Ovary (tissue), 9 donors: ENCODE measurements around the gene KIF6. TPM values are rescaled to one million over a fixed set of nuclear protein-coding genes. Genes with fewer than 3 reads are reported as not detected.
"Not testable (repeated sequence)": the region's sequence is repeated elsewhere in the genome, so short reads cannot be mapped to it uniquely, and the experiment has no call there.

Experiments used
- DNase-seq, 5 donors: peaks; one replicate each; pipeline ENCODE4 v3.0.0-alpha.2; 2019 to 2020
- H3K27ac ChIP-seq, 2 donors: fragments of 200-600 bp; one replicate each; pipeline versions ENCODE4 v1.5.1 to v1.8.0; 2019 to 2022
- H3K27me3 ChIP-seq: fragments of 200-600 bp; one replicate; pipeline ENCODE4 v1.8.0; 2022
- H3K36me3 ChIP-seq: fragments of 200-600 bp; sonication (generic); one replicate; pipeline ENCODE4 v1.5.1; 2019
- H3K4me1 ChIP-seq: one replicate; pipeline ENCODE4 v1.8.1; 2013; ENCODE audit warnings: mild to moderate bottlenecking, moderate library complexity; ENCODE audit not compliant: insufficient read depth
- H3K4me3 ChIP-seq: fragments of 200-600 bp; sonication (generic); one replicate; pipeline ENCODE4 v1.5.1; 2017
- H3K9me3 ChIP-seq, 2 donors: fragments of 200-600 bp in 1 of 2; sonication (generic) in 1 of 2; one replicate each; pipeline versions ENCODE4 v1.5.1 to v1.8.1; 2013 to 2019; ENCODE audit warnings: mild to moderate bottlenecking in 1 of 2, moderate library complexity in 1 of 2
- EP300 ChIP-seq: sonication (generic); formaldehyde crosslinking; IDR thresholded peaks from one replicate; pipeline ENCODE4 v1.6.1; 2017; ENCODE audit warnings: antibody characterized with exemption
- POLR2A ChIP-seq: fragments of 450-650 bp; IDR thresholded peaks from one replicate; pipeline ENCODE4 v1.6.1; 2017; ENCODE audit warnings: antibody characterized with exemption, mild to moderate bottlenecking, moderate library complexity
- WGBS, 3 donors: extraction: QIAGEN DNeasy Blood & Tissue Kit in 1 of 3; methylation state at CpG; one replicate each; pipeline versions ENCODE4 v1.1.5 to v1.1.7; 2013 to 2017; 5-methylcytosine and 5-hydroxymethylcytosine counted together
- intact Hi-C, 4 donors: fragments of 100-400 bp; cut with DNase I; formaldehyde crosslinking; loops; one replicate each; pipeline versions ENCODE4 v1.11.0 to v1.15.1; 2022 to 2023
- polyA plus RNA-seq, 2 donors: library from polyadenylated mRNA; stranded (reverse); fragments of 200-250 nt in 1 of 2; fragments of 350-450 nt in 1 of 2; fragmentation: Illumina TruSeq in 1 of 2; extraction: RNeasy Lipid Tissue Mini Kit (QIAGEN cat#74804) in 1 of 2; gene quantifications; one replicate each; pipeline ENCODE4 v1.2.3, GENCODE V29; 2013 to 2014
- total RNA-seq, 7 donors: library from RNA; depleted of rRNA in 2 of 7; stranded (reverse); fragments of >200 nt in 2 of 7; fragmentation: NEBNext Ultra II Directional in 3 of 7; extraction: Animal tissue kit (Norgen Biotek cat#: 25700) in 3 of 7; gene quantifications; one replicate each; pipeline versions ENCODE4 v1.1.0 to v1.2.4, GENCODE V29; 2016 to 2023
- TF ChIP-seq, protein P1 (sequence below), 3 donors: fragments of 450-650 bp in 2 of 3; fragments of 200-600 bp in 1 of 3; IDR thresholded peaks; one replicate each; pipeline versions ENCODE4 v1.5.1 to v1.8.0; 2016 to 2022; ENCODE audit warnings: antibody characterized with exemption in 3 of 3, mild to moderate bottlenecking in 1 of 3
- donor health status: DM: no; HTN: no; CAD: no; lungs with moderate emphysema.
- donor health status: DM: no; HTN: no; CAD: no.
- donor health status: Bipolar disorder and iron deficiency.
- donor health status: DM: yes; HTN: yes; CAD: no.
- donor health status: DM: no; HTN: no; CAD: no.
- donor health status: DM: yes; HTN: yes; CAD: no.

Gene KIF6
- total and polyA plus RNA-seq, 9 donors = 0.12 to 2.1 (median 0.82) TPM

DNA sequence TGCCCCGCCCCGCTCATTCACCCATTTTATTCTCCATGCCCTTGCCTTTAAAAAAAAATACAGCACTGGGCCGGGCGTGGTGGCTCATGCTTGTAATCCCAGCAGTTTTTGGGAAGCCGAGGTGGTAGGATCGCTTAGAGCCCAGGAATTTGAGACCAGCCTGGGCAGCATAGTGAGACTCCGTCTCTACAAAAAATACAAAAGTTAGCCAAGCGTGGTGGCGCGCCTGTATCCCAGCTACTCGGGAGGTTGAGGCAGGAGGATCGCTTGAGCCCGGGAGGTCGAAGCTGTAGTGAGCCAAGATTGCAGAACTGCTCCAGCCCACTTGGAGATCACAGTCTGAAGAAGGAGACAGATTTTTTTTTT lies 407 bp upstream of the KIF6 start:
- Histone ChIP-seq H3K36me3 (no peaks in the 10 kb centered on the region), H3K9me3 (no peaks in the 10 kb centered on the region), H3K4me3 (peak overlapping the region; percentile 84), H3K4me1 (peaks cover 5% of the 10 kb centered on the region), H3K27ac (no peak overlapping the region), H3K27me3 (no peaks in the 10 kb centered on the region)
- no peak for TF ChIP-seq EP300
- TF ChIP-seq, protein P1, sequence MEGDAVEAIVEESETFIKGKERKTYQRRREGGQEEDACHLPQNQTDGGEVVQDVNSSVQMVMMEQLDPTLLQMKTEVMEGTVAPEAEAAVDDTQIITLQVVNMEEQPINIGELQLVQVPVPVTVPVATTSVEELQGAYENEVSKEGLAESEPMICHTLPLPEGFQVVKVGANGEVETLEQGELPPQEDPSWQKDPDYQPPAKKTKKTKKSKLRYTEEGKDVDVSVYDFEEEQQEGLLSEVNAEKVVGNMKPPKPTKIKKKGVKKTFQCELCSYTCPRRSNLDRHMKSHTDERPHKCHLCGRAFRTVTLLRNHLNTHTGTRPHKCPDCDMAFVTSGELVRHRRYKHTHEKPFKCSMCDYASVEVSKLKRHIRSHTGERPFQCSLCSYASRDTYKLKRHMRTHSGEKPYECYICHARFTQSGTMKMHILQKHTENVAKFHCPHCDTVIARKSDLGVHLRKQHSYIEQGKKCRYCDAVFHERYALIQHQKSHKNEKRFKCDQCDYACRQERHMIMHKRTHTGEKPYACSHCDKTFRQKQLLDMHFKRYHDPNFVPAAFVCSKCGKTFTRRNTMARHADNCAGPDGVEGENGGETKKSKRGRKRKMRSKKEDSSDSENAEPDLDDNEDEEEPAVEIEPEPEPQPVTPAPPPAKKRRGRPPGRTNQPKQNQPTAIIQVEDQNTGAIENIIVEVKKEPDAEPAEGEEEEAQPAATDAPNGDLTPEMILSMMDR (IDR thresholded peaks at IDR 0.05) = no peak
- no peak for TF ChIP-seq POLR2A
- 48 to 56% (median 52%) methylated on average over 14 of the region's 14 CpGs for WGBS, 3 donors
- no peak for DNase-seq
- intact Hi-C loops = no loop called here

DNA sequence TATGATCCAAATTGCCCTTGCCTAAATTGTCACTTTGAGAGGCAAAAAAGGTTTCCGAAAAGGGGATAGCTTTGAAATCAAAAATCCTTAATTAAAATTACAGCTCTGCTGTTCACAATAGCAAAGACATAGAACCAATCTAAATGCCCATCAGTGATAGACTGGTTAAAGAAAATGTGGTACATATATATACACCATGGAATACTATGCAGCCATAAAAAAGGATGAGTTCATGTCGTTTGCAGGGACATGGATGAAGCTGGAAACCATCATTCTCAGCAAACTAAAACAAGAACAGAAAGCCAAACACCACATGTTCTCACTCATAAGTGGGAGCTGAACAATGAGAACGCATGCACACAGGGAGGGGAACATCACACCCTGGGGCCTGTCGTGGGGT lies 1.9 kb downstream of the KIF6 start:
- H3K9me3 ChIP-seq, H3K4me1 ChIP-seq, H3K36me3 ChIP-seq, H3K27ac ChIP-seq, intact Hi-C loops, H3K27me3 ChIP-seq, DNase-seq, H3K4me3 ChIP-seq: not testable (repeated sequence)
- WGBS, 3 donors = 69 to 89% (median 74%) methylated on average over 4 of the region's 4 CpGs

DNA sequence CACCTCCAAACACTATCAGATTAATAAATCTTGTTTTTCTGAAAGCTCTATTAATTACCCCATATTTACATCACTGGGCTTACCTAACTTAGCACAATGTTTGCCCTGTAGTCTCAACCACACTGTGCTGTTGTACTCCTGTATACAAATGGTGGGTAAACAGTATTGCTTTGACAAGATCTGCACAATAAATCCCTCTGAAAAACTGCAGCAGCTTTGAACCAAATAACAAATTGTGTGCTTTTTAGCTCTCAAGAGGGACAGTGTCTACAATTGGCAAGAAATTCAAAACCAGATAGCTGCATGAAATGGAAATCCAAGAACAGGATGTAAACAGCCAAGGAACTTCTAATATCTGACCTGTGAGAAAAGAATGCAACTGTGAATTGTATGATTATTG lies 10.4 kb downstream of the KIF6 start:
- intact Hi-C loops = no loop called here
- DNase-seq = no peak
- TF ChIP-seq EP300 (no peak), POLR2A (no peak)
- H3K27ac ChIP-seq = no peak overlapping the region
- no peaks in the 10 kb centered on the region for H3K9me3 ChIP-seq
- no peak overlapping the region for H3K4me3 ChIP-seq
- no peaks in the 10 kb centered on the region for H3K27me3 ChIP-seq
- H3K4me1 ChIP-seq = no peaks in the 10 kb centered on the region
- H3K36me3 ChIP-seq = no peaks in the 10 kb centered on the region

DNA sequence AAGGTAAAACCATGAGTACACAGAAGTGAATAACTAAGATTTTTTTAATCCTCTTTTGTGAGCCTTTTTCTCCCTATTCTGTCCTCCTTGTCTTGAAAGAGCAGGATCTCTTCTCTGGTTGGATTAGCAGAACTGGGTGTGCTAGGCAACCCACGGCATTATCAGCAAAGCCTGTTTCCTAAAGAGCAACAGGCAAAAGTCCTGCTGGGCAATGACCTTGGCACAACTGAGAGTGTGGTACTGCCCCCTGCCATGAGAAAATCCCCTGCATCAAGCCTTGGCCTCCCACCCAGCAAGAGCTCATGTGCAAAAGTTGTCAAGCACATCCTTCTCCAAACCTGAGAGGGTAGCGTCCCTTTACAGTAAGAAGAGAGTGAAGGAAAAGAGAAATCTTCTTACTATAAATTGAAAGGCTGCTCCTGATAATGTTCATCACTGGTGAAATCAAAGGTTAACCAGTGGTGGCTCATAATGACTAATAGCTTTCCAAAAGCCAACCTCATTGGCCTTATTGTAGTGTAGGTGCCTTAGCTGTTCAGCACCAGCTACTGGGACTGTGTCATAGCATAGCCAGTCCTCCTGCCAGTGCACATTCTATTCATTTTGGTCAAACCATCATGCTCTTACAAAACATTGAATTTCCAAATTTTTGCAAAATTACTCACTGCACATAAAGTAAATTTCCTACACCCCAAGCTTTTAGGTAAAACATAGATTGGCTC lies 17.1 kb downstream of the KIF6 start:
- no peaks in the 10 kb centered on the region for H3K9me3 ChIP-seq
- no peak overlapping the region for H3K4me3 ChIP-seq
- H3K27me3 ChIP-seq = no peaks in the 10 kb centered on the region
- WGBS, 3 donors = 69 to 86% (median 85%) methylated on average over 2 of the region's 2 CpGs
- intact Hi-C loops = no loop called here
- TF ChIP-seq EP300 (no peak), POLR2A (no peak)
- TF ChIP-seq, protein P1 (IDR thresholded peaks at IDR 0.05) = no peak
- H3K4me1 ChIP-seq = no peaks in the 10 kb centered on the region
- DNase-seq = no peak
- H3K36me3 ChIP-seq = no peaks in the 10 kb centered on the region
- H3K27ac ChIP-seq = no peak overlapping the region

DNA sequence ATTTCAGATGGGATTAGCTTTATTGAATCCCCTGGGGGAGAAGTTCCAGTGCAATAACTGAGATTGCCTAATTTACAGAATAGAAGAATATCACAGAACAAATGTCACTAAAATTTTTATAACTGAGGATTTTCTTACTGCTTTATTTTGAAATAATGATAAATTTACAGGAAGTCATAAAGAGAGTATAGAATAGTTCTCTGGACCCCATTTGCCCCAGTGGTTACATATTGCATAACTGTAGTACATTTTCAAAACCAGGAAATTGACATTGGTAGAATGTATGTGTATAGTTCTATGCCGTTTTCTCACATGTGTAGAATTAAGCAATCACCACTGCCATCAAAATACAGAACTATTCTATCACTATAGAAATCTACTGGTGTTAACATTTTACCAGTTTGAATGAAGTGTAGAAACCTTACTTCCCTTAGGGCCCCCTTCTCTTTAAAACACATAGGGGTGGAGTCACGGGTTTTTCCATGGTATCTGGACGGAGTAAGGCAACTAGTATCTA lies 18.3 kb downstream of the KIF6 start:
- DNase-seq = no peak
- no peaks in the 10 kb centered on the region for H3K9me3 ChIP-seq
- no peaks in the 10 kb centered on the region for H3K27me3 ChIP-seq
- H3K36me3 ChIP-seq = no peaks in the 10 kb centered on the region
- H3K4me1 ChIP-seq = no peaks in the 10 kb centered on the region
- no peak overlapping the region for H3K4me3 ChIP-seq
- TF ChIP-seq POLR2A (no peak), EP300 (no peak)
- TF ChIP-seq, protein P1 (IDR thresholded peaks at IDR 0.05) = no peak
- intact Hi-C loops = no loop called here
- 60 to 62% (median 60%) methylated on average over 3 of the region's 3 CpGs for WGBS, 3 donors
- no peak overlapping the region for H3K27ac ChIP-seq
